Smooth muscle cell (in vitro differentiated cells): ENCODE results near the gene FBXO17. TPM values are rescaled to one million over a fixed set of nuclear protein-coding genes. Genes with fewer than 3 reads are reported as not detected.

ENCODE experiments used
- DNase-seq: peaks from one replicate; lab custom pipeline; 2025; ENCODE audit not compliant: unreplicated experiment; lab: John Stamatoyannopoulos, UW
- H2AFZ ChIP-seq: fragments of 200-600 bp; sonication (generic); 2 replicates; pipeline ENCODE4 v1.6.0; 2016; ENCODE audit warnings: antibody characterized with exemption, low read depth, mild to moderate bottlenecking
- H3F3A ChIP-seq: fragments of 200-600 bp; sonication (generic); 2 replicates; pipeline ENCODE4 v1.6.0; 2017; ENCODE audit warnings: antibody characterized with exemption, low read depth
- H3K27ac ChIP-seq: fragments of 200-600 bp; sonication (generic); 2 replicates; pipeline ENCODE4 v1.5.1; 2016; ENCODE audit warnings: low read depth, mild to moderate bottlenecking
- H3K27me3 ChIP-seq: fragments of 200-600 bp; sonication (generic); 2 replicates; pipeline ENCODE4 v1.6.1; 2016; ENCODE audit warnings: low read depth, mild to moderate bottlenecking
- H3K36me3 ChIP-seq: fragments of 200-600 bp; sonication (generic); 2 replicates; pipeline ENCODE4 v1.5.1; 2016; ENCODE audit warnings: low read depth
- H3K4me1 ChIP-seq: fragments of 200-600 bp; sonication (generic); 2 replicates; pipeline ENCODE4 v1.5.1; 2016; ENCODE audit warnings: low read depth
- H3K4me2 ChIP-seq: fragments of 200-600 bp; sonication (generic); 2 replicates; pipeline ENCODE4 v1.6.0; 2016; ENCODE audit warnings: mild to moderate bottlenecking
- H3K4me3 ChIP-seq: fragments of 200-600 bp; sonication (generic); 2 replicates; pipeline ENCODE4 v1.5.1; 2016; ENCODE audit warnings: mild to moderate bottlenecking
- H3K79me2 ChIP-seq: fragments of 200-600 bp; sonication (generic); 2 replicates; pipeline ENCODE4 v1.6.0; 2016; ENCODE audit warnings: low read depth, mild to moderate bottlenecking
- H3K9ac ChIP-seq: fragments of 200-600 bp; sonication (generic); 2 replicates; pipeline ENCODE4 v1.6.0; 2016; ENCODE audit warnings: low read depth
- H3K9me3 ChIP-seq: fragments of 200-600 bp; sonication (generic); replicated peaks from 2 replicates; pipeline ENCODE4 v1.5.1; 2016; ENCODE audit warnings: low read depth
- H4K20me1 ChIP-seq: fragments of 200-600 bp; sonication (generic); 2 replicates; pipeline ENCODE4 v1.6.0; 2016; ENCODE audit warnings: low read depth
- CTCF ChIP-seq: fragments of 200-600 bp; sonication (generic); IDR thresholded peaks from 2 replicates; pipeline ENCODE4 v1.5.1; 2017; ENCODE audit warnings: borderline replicate concordance, mild to moderate bottlenecking, antibody characterized with exemption; ENCODE audit not compliant: insufficient read depth, poor library complexity, severe bottlenecking
- WGBS: methylation state at CpG from one replicate; pipeline ENCODE4 v1.1.7; 2016; ENCODE audit warnings: low lambda C conversion rate; 5-methylcytosine and 5-hydroxymethylcytosine counted together
- polyA plus RNA-seq: library from polyadenylated mRNA; unstranded; fragments of >200 nt; fragmentation: Nextera tagmentation; extraction: Ambion mirVana; gene quantifications from 2 replicates; pipeline ENCODE4 v1.2.1, GENCODE V29; 2016
- total RNA-seq: library from RNA; depleted of rRNA; stranded (reverse); fragments of >200 nt; gene quantifications from 2 replicates; pipeline ENCODE4 v1.2.3, GENCODE V29; 2014

Gene FBXO17
- total and polyA plus RNA-seq, 2 experiments from 2014 or later = 8.2 to 17.9 TPM

- H3K4me2 ChIP-seq = no peak overlapping the region
- H3K27me3 ChIP-seq = no peaks in the 10 kb centered on the region
- no peaks in the 10 kb centered on the region for H3K9me3 ChIP-seq
- 82% methylated on average over 13 of the region's 13 CpGs for WGBS
- no peak overlapping the region for H3K27ac ChIP-seq
- no peaks in the 10 kb centered on the region for H3K79me2 ChIP-seq
- DNase-seq = no peak
- no peaks in the 10 kb centered on the region for H3K36me3 ChIP-seq
- H3K4me1 ChIP-seq = no peaks in the 10 kb centered on the region
- TF ChIP-seq CTCF = peak; percentile 31
- H2AFZ ChIP-seq = no peak overlapping the region
- no peak overlapping the region for H3K4me3 ChIP-seq
- no peaks in the 10 kb centered on the region for H3F3A ChIP-seq
- H3K9ac ChIP-seq = no peak overlapping the region
- no peaks in the 10 kb centered on the region for H4K20me1 ChIP-seq
Observed at GRCh38 chr19:38952395-38953165, 23.0 kb downstream of the FBXO17 start.

GRCh38 chr19:38951187-38951586, 24.4 kb downstream of the FBXO17 start:
- WGBS = 67% methylated on average over 3 of the region's 3 CpGs
- DNase-seq = no peak

GRCh38 chr19:38949580-38950367, 25.8 kb downstream of the FBXO17 start:
- Histone ChIP-seq H3K27me3 (no peaks in the 10 kb centered on the region), H4K20me1 (no peaks in the 10 kb centered on the region), H3K79me2 (no peaks in the 10 kb centered on the region), H2AFZ (no peak overlapping the region), H3K4me1 (no peaks in the 10 kb centered on the region), H3F3A (no peaks in the 10 kb centered on the region), H3K9me3 (no peaks in the 10 kb centered on the region), H3K4me2 (peak overlapping the region; percentile 94), H3K4me3 (peak overlapping the region; percentile 45), H3K27ac (no peak overlapping the region), H3K36me3 (no peaks in the 10 kb centered on the region), H3K9ac (no peak overlapping the region)
- TF ChIP-seq CTCF = no peak
- peak; percentile 53 for DNase-seq
- WGBS = 19% methylated on average over 41 of the region's 72 CpGs

More at GRCh38 chr19:38951187-38951586, 24.4 kb downstream of the FBXO17 start:
- H4K20me1 ChIP-seq = no peaks in the 10 kb centered on the region
- no peaks in the 10 kb centered on the region for H3K36me3 ChIP-seq
- H2AFZ ChIP-seq = no peak overlapping the region
- no peaks in the 10 kb centered on the region for H3F3A ChIP-seq
- no peaks in the 10 kb centered on the region for H3K27me3 ChIP-seq
- no peaks in the 10 kb centered on the region for H3K9me3 ChIP-seq
- H3K4me3 ChIP-seq = no peak overlapping the region
- no peak overlapping the region for H3K9ac ChIP-seq
- H3K27ac ChIP-seq = no peak overlapping the region
- H3K4me1 ChIP-seq = no peaks in the 10 kb centered on the region
- no peaks in the 10 kb centered on the region for H3K79me2 ChIP-seq
- no peak overlapping the region for H3K4me2 ChIP-seq
- TF ChIP-seq CTCF = no peak
